ENCODE results near the gene DIPK1B. TPM values are rescaled to one million over a fixed set of nuclear protein-coding genes. Genes with fewer than 3 reads are reported as not detected.

DIPK1B gene
- polyA plus RNA-seq, 1 donor from 2014 or later, result 65.1 TPM

DNA sequence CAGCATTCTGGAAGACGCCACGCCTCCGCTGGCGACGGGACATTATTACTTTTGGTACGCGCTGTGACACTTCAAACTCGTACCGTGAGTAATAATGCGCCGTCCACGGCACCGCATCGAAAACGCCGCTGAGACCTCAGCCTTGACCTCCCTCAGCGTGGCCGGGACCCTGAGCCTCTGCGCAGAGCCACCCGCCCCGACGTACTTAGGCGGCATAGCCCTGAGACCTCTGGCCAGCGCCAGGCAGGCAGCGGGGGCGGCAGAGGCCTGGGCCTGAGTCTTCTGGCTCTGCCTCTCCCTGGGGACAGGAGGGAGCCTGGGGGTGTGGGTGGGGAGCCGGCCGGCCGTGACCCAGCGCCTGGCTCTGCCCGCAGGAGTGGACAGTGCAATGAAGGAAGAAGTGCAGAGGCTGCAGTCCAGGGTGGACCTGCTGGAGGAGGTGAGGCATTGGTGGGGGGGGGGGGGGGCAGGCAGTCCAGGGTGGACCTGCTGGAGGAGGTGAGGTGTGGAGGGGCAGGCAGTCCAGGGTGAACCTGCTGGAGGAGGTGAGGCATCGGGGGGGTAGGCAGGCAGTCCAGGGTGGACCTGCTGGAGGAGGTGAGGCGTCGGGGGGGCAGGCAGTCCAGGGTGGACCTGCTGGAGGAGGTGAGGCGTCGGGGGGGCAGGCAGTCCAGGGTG is 41.7 kb upstream of the DIPK1B start:
- TF ChIP-seq TAF1 (IDR thresholded peaks at IDR 0.05; ENCODE audit: low read depth), result no peak
- no peak for TF ChIP-seq POLR2AphosphoS5 (IDR thresholded peaks at IDR 0.05)
- TF ChIP-seq, protein P1, sequence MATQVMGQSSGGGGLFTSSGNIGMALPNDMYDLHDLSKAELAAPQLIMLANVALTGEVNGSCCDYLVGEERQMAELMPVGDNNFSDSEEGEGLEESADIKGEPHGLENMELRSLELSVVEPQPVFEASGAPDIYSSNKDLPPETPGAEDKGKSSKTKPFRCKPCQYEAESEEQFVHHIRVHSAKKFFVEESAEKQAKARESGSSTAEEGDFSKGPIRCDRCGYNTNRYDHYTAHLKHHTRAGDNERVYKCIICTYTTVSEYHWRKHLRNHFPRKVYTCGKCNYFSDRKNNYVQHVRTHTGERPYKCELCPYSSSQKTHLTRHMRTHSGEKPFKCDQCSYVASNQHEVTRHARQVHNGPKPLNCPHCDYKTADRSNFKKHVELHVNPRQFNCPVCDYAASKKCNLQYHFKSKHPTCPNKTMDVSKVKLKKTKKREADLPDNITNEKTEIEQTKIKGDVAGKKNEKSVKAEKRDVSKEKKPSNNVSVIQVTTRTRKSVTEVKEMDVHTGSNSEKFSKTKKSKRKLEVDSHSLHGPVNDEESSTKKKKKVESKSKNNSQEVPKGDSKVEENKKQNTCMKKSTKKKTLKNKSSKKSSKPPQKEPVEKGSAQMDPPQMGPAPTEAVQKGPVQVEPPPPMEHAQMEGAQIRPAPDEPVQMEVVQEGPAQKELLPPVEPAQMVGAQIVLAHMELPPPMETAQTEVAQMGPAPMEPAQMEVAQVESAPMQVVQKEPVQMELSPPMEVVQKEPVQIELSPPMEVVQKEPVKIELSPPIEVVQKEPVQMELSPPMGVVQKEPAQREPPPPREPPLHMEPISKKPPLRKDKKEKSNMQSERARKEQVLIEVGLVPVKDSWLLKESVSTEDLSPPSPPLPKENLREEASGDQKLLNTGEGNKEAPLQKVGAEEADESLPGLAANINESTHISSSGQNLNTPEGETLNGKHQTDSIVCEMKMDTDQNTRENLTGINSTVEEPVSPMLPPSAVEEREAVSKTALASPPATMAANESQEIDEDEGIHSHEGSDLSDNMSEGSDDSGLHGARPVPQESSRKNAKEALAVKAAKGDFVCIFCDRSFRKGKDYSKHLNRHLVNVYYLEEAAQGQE (IDR thresholded peaks at IDR 0.05; ENCODE audit: borderline replicate concordance), result no peak
- TF ChIP-seq RAD21 (conservative IDR thresholded peaks at IDR 0.05), result no peak
- TF ChIP-seq EZH2 (IDR thresholded peaks at IDR 0.05; ENCODE audit: borderline replicate concordance, insufficient read depth, low read length, poor library complexity, severe bottlenecking), result no peak
- TF ChIP-seq MXI1 (conservative IDR thresholded peaks at IDR 0.05; ENCODE audit: poor library complexity, severe bottlenecking), result no peak
- no peak for TF ChIP-seq SMC3 (conservative IDR thresholded peaks at IDR 0.05; ENCODE audit: poor library complexity)
- TF ChIP-seq, protein P2, sequence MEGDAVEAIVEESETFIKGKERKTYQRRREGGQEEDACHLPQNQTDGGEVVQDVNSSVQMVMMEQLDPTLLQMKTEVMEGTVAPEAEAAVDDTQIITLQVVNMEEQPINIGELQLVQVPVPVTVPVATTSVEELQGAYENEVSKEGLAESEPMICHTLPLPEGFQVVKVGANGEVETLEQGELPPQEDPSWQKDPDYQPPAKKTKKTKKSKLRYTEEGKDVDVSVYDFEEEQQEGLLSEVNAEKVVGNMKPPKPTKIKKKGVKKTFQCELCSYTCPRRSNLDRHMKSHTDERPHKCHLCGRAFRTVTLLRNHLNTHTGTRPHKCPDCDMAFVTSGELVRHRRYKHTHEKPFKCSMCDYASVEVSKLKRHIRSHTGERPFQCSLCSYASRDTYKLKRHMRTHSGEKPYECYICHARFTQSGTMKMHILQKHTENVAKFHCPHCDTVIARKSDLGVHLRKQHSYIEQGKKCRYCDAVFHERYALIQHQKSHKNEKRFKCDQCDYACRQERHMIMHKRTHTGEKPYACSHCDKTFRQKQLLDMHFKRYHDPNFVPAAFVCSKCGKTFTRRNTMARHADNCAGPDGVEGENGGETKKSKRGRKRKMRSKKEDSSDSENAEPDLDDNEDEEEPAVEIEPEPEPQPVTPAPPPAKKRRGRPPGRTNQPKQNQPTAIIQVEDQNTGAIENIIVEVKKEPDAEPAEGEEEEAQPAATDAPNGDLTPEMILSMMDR (IDR thresholded peaks at IDR 0.05; ENCODE audit: poor library complexity, severe bottlenecking), result no peak
- no peak for TF ChIP-seq EP300 (conservative IDR thresholded peaks at IDR 0.05; ENCODE audit: poor library complexity, severe bottlenecking)
- Histone ChIP-seq H3K9ac (ENCODE audit: low read length) (no peak overlapping the region), H3K27me3 (ENCODE audit: insufficient read depth, low read depth, low read length) (no peaks in the 10 kb centered on the region), H3K4me3 (ENCODE audit: low read length) (no peak overlapping the region), H3K4me2 (ENCODE audit: low read length) (no peak overlapping the region), H2AFZ (ENCODE audit: low read depth, low read length) (no peak overlapping the region), H3K9me2 (ENCODE audit: insufficient read depth, low read length) (no peaks in the 10 kb centered on the region), H3K27ac (ENCODE audit: low read length) (no peak overlapping the region), H3F3A (ENCODE audit: insufficient read depth, low read length, poor library complexity, severe bottlenecking) (no peaks in the 10 kb centered on the region), H3K9me3 (ENCODE audit: low read length) (no peaks in the 10 kb centered on the region), H3K79me2 (replicated peaks; ENCODE audit: insufficient read depth, low read length) (no peaks in the 10 kb centered on the region), H3K36me3 (ENCODE audit: insufficient read depth, low read length) (no peaks in the 10 kb centered on the region), H4K20me1 (ENCODE audit: insufficient read depth) (no peaks in the 10 kb centered on the region)

DNA sequence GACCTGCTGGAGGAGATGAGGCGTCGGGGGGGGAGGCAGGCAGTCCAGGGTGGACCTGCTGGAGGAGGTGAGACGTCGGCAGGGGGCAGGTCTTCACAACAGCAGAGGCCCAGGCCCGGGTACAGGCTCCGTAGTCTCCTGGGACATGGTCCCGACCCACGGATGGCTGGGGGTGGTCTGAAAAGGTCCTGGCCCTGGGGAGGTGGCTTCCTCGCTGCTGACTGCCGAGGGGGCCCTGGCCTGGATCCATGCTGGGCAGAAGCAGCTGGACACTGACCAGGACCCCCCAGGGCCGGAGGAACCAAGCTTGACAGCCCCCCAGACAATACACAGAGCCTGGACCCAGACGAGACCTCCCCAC is 41.1 kb upstream of the DIPK1B start:
- H3K36me3 ChIP-seq (ENCODE audit: insufficient read depth, low read length), result no peaks in the 10 kb centered on the region
- no peaks in the 10 kb centered on the region for H3K9me3 ChIP-seq (ENCODE audit: low read length)
- H3K79me2 ChIP-seq (replicated peaks; ENCODE audit: insufficient read depth, low read length), result no peaks in the 10 kb centered on the region
- H3K9ac ChIP-seq (ENCODE audit: low read length), result no peak overlapping the region
- no peaks in the 10 kb centered on the region for H3K9me2 ChIP-seq (ENCODE audit: insufficient read depth, low read length)
- no peaks in the 10 kb centered on the region for H3F3A ChIP-seq (ENCODE audit: insufficient read depth, low read length, poor library complexity, severe bottlenecking)
- H3K27ac ChIP-seq (ENCODE audit: low read length), result no peak overlapping the region
- TF ChIP-seq EZH2 (IDR thresholded peaks at IDR 0.05; ENCODE audit: borderline replicate concordance, insufficient read depth, low read length, poor library complexity, severe bottlenecking) (no peak), POLR2AphosphoS5 (IDR thresholded peaks at IDR 0.05) (no peak), RAD21 (conservative IDR thresholded peaks at IDR 0.05) (no peak), MXI1 (conservative IDR thresholded peaks at IDR 0.05; ENCODE audit: poor library complexity, severe bottlenecking) (no peak), SMC3 (conservative IDR thresholded peaks at IDR 0.05; ENCODE audit: poor library complexity) (no peak), EP300 (conservative IDR thresholded peaks at IDR 0.05; ENCODE audit: poor library complexity, severe bottlenecking) (no peak), TAF1 (IDR thresholded peaks at IDR 0.05; ENCODE audit: low read depth) (no peak)
- TF ChIP-seq, protein P1 (IDR thresholded peaks at IDR 0.05; ENCODE audit: borderline replicate concordance), result no peak
- TF ChIP-seq, protein P2 (IDR thresholded peaks at IDR 0.05; ENCODE audit: poor library complexity, severe bottlenecking), result no peak
- H3K4me3 ChIP-seq (ENCODE audit: low read length), result no peak overlapping the region
- H4K20me1 ChIP-seq (ENCODE audit: insufficient read depth), result no peaks in the 10 kb centered on the region
- no peaks in the 10 kb centered on the region for H3K27me3 ChIP-seq (ENCODE audit: insufficient read depth, low read depth, low read length)
- H3K4me2 ChIP-seq (ENCODE audit: low read length), result no peak overlapping the region
- H2AFZ ChIP-seq (ENCODE audit: low read depth, low read length), result no peak overlapping the region

Measured in neural cell (in vitro differentiated cells).